SK-N-SH treated with all-trans-retinoic acid at 6 μM for 48 hours (cell line): ENCODE measurements around the gene PEX5L.
"Not testable (repeated sequence)": the region's sequence is repeated elsewhere in the genome, so short reads cannot be mapped to it uniquely, and the experiment has no call there.

Experiments
- ATAC-seq: fragments of 200-7000 bp; cut with Tn5 transposase; 3 replicates; pipeline ENCODE4 v1.9.1; 2020; ENCODE audit warnings: mild to moderate bottlenecking, moderate library complexity
- ARNTL ChIP-seq: fragments of 450-650 bp; formaldehyde crosslinking; IDR thresholded peaks from 2 replicates; pipeline ENCODE4 v1.5.0; 2020; ENCODE audit warnings: low read depth, mild to moderate bottlenecking, moderate library complexity, borderline replicate concordance
- BACH2 ChIP-seq: fragments of 250-450 bp; sonication (Bioruptor Pico); IDR thresholded peaks from 2 replicates; pipeline ENCODE4 v1.9.0; 2021; ENCODE audit warnings: mild to moderate bottlenecking, borderline replicate concordance
- GLIS3 ChIP-seq: fragments of 250-450 bp; sonication (Bioruptor Pico); IDR thresholded peaks from 2 replicates; pipeline ENCODE4 v1.5.0; 2020; ENCODE audit warnings: mild to moderate bottlenecking, moderate library complexity
- ISL1 ChIP-seq: fragments of 250-450 bp; sonication (Bioruptor Pico); IDR thresholded peaks from 2 replicates; pipeline ENCODE4 v2.1.2; 2022; ENCODE audit warnings: mild to moderate bottlenecking, moderate library complexity
- OSR1 ChIP-seq: fragments of 250-450 bp; sonication (Bioruptor Pico); IDR thresholded peaks from 2 replicates; pipeline ENCODE4 v1.8.0; 2022; ENCODE audit warnings: moderate library complexity, mild to moderate bottlenecking, inconsistent platforms
- RARB ChIP-seq: fragments of 250-450 bp; sonication (Bioruptor Pico); IDR thresholded peaks from 2 replicates; pipeline ENCODE4 v1.8.0; 2021; ENCODE audit warnings: mild to moderate bottlenecking, moderate library complexity
- SNAI2 ChIP-seq: fragments of 250-450 bp; sonication (Bioruptor Pico); IDR thresholded peaks from 2 replicates; pipeline ENCODE4 v1.5.0; 2020; ENCODE audit warnings: mild to moderate bottlenecking, moderate library complexity
- TCF4 ChIP-seq: fragments of 250-450 bp; sonication (Bioruptor Pico); IDR thresholded peaks from 2 replicates; pipeline ENCODE4 v1.8.0; 2021; ENCODE audit warnings: mild to moderate bottlenecking, moderate library complexity, borderline replicate concordance
- TOX ChIP-seq: fragments of 250-450 bp; sonication (Bioruptor Pico); IDR thresholded peaks from 2 replicates; pipeline ENCODE4 v1.8.0; 2021; ENCODE audit warnings: mild to moderate bottlenecking, moderate library complexity, borderline replicate concordance
- ZC3H10 ChIP-seq: fragments of 250-450 bp; sonication (Bioruptor Pico); IDR thresholded peaks from 2 replicates; pipeline ENCODE4 v1.5.1; 2021; ENCODE audit warnings: mild to moderate bottlenecking, moderate library complexity
- ZFP3 ChIP-seq: fragments of 250-450 bp; sonication (Bioruptor Pico); IDR thresholded peaks from 2 replicates; pipeline ENCODE4 v1.5.0; 2020; ENCODE audit warnings: mild to moderate bottlenecking, moderate library complexity
- ZFP30 ChIP-seq: fragments of 450-650 bp; formaldehyde crosslinking; IDR thresholded peaks from 2 replicates; pipeline ENCODE4 v1.5.0; 2022; ENCODE audit warnings: mild to moderate bottlenecking, moderate library complexity
- ZNF565 ChIP-seq: fragments of 450-650 bp; formaldehyde crosslinking; conservative IDR thresholded peaks from 2 replicates; pipeline ENCODE4 v1.5.0; 2020; ENCODE audit warnings: low read depth, mild to moderate bottlenecking, moderate library complexity
- ZNF70 ChIP-seq: fragments of 450-650 bp; formaldehyde crosslinking; IDR thresholded peaks from 2 replicates; pipeline ENCODE4 v1.5.0; 2020; ENCODE audit warnings: mild to moderate bottlenecking, moderate library complexity
- ZNF8 ChIP-seq: fragments of 450-650 bp; formaldehyde crosslinking; IDR thresholded peaks from 2 replicates; pipeline ENCODE4 v1.5.0; 2020; ENCODE audit warnings: mild to moderate bottlenecking, moderate library complexity
- TF ChIP-seq, protein P1 (sequence below): fragments of 250-450 bp; sonication (Bioruptor Pico); IDR thresholded peaks from 2 replicates; pipeline ENCODE4 v1.5.1; 2021; ENCODE audit warnings: mild to moderate bottlenecking, moderate library complexity
- TF ChIP-seq, protein P2 (sequence below): fragments of 250-450 bp; sonication (Bioruptor Pico); IDR thresholded peaks from 2 replicates; pipeline ENCODE4 v1.8.0; 2020; ENCODE audit warnings: mild to moderate bottlenecking, moderate library complexity, borderline replicate concordance
- TF ChIP-seq, protein P3 (sequence below): fragments of 250-450 bp; sonication (Bioruptor Pico); IDR thresholded peaks from 2 replicates; pipeline ENCODE4 v1.8.0; 2021; ENCODE audit warnings: low read depth, mild to moderate bottlenecking, moderate library complexity, borderline replicate concordance

Gene PEX5L

DNA sequence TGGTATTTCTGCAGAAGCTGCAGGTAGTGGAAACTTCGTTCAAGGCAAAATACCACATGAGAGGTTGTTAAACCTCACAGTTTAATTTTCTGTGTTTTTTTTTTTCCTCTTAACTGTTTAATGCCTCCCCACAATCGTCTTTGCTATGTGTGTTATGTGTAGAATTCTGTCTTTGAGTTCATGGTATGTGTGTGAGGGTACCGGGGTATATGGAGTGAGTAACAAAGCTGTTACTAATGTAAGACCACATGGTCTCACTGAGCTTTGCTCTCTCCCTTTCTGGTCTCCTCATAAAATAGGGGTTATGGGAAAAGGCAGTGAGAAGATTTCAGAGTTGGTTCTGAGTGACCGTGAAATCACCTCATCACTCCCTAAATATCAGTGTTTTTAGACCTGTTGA is 240.3 kb downstream of the PEX5L start:
- ATAC-seq: no peak
- TF ChIP-seq ZNF70 (CRISPR knock-in tag): no peak
- TF ChIP-seq GLIS3: no peak
- no peak for TF ChIP-seq ZFP30 (CRISPR knock-in tag)
- TF ChIP-seq, protein P1, sequence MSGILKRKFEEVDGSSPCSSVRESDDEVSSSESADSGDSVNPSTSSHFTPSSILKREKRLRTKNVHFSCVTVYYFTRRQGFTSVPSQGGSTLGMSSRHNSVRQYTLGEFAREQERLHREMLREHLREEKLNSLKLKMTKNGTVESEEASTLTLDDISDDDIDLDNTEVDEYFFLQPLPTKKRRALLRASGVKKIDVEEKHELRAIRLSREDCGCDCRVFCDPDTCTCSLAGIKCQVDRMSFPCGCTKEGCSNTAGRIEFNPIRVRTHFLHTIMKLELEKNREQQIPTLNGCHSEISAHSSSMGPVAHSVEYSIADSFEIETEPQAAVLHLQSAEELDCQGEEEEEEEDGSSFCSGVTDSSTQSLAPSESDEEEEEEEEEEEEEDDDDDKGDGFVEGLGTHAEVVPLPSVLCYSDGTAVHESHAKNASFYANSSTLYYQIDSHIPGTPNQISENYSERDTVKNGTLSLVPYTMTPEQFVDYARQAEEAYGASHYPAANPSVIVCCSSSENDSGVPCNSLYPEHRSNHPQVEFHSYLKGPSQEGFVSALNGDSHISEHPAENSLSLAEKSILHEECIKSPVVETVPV (CRISPR knock-in tag): no peak

DNA sequence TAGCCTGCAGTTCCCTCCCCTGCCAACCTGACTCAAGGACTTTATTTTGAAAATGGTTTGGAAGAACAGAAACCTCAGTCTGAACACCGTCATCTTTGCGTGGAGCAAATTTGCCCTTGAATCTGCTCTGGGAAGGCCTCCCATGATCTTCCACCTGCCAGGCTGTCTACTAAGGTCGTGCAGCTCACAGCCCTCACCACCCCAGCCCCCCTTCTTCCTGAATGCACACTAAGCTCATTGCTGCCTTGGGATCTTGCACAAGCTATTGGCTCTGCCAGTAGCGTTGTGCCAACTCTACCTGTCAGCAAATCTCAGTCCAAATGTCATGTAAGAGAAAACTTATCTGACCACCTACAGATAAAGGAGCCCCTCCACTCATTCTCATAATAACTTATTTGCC is 242.4 kb downstream of the PEX5L start:
- no peak for ATAC-seq
- TF ChIP-seq SNAI2 (CRISPR knock-in tag): no peak
- no peak for TF ChIP-seq ZFP3
- TF ChIP-seq, protein P2, sequence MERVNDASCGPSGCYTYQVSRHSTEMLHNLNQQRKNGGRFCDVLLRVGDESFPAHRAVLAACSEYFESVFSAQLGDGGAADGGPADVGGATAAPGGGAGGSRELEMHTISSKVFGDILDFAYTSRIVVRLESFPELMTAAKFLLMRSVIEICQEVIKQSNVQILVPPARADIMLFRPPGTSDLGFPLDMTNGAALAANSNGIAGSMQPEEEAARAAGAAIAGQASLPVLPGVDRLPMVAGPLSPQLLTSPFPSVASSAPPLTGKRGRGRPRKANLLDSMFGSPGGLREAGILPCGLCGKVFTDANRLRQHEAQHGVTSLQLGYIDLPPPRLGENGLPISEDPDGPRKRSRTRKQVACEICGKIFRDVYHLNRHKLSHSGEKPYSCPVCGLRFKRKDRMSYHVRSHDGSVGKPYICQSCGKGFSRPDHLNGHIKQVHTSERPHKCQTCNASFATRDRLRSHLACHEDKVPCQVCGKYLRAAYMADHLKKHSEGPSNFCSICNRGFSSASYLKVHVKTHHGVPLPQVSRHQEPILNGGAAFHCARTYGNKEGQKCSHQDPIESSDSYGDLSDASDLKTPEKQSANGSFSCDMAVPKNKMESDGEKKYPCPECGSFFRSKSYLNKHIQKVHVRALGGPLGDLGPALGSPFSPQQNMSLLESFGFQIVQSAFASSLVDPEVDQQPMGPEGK (CRISPR knock-in tag): no peak

DNA sequence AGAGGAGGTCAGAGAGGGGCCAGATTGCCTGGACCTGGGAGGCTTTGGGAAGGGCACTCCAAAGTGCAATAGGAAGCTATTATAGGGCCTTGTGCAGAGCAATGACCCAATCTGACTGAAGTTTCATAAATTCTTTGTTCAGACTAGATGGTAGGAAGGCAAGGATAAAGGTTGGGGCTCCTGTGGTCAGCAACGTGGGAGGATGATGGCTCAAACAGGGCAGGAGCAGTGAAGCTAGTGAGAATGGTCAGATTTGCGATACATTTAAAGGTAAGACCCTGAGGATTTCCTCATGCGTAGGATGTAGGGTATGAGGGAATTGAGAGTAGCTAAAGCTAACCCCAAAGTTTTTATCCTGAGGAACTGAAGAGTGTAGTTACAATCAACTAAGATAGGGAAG is 244.9 kb downstream of the PEX5L start:
- no peak for ATAC-seq
- TF ChIP-seq ISL1 (CRISPR knock-in tag) (no peak), ZC3H10 (CRISPR knock-in tag) (no peak), ZNF565 (CRISPR knock-in tag) (no peak), TCF4 (CRISPR knock-in tag) (no peak), ZFP30 (CRISPR knock-in tag) (no peak), SNAI2 (CRISPR knock-in tag) (no peak), ZNF8 (CRISPR knock-in tag) (no peak), ZNF70 (CRISPR knock-in tag) (no peak), GLIS3 (no peak), ZFP3 (no peak), OSR1 (CRISPR knock-in tag) (no peak), TOX (CRISPR knock-in tag) (no peak), ARNTL (CRISPR knock-in tag) (no peak), RARB (no peak), BACH2 (CRISPR knock-in tag) (no peak)
- TF ChIP-seq, protein P1 (CRISPR knock-in tag): no peak
- TF ChIP-seq, protein P2 (CRISPR knock-in tag): no peak
- TF ChIP-seq, protein P3, sequence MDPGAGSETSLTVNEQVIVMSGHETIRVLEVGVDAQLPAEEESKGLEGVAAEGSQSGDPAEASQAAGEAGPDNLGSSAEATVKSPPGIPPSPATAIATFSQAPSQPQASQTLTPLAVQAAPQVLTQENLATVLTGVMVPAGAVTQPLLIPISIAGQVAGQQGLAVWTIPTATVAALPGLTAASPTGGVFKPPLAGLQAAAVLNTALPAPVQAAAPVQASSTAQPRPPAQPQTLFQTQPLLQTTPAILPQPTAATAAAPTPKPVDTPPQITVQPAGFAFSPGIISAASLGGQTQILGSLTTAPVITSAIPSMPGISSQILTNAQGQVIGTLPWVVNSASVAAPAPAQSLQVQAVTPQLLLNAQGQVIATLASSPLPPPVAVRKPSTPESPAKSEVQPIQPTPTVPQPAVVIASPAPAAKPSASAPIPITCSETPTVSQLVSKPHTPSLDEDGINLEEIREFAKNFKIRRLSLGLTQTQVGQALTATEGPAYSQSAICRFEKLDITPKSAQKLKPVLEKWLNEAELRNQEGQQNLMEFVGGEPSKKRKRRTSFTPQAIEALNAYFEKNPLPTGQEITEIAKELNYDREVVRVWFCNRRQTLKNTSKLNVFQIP (CRISPR knock-in tag): no peak

DNA sequence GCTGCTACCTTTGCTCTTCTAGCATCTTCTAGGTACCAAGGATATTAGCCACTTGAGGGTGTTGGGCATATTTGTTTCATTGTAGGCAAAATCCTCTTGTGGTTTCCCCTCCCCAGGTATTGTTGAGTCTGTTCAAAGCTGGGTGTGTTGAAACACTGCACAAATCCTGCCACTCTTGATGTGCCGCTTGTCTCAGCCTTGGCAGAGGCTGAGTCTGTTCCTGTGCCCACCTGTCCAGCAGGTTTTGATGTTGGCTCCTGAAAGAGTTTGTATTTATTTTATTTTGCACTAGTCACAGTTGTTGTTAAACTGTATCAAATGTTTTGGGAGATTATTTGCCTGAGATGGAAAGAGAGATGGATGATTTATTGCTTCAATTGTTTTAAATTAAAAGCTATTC is 247.7 kb downstream of the PEX5L start:
- no peak for TF ChIP-seq ISL1 (CRISPR knock-in tag)
- TF ChIP-seq ZFP3: no peak
- TF ChIP-seq GLIS3: no peak
- no peak for TF ChIP-seq ZC3H10 (CRISPR knock-in tag)
- TF ChIP-seq, protein P2 (CRISPR knock-in tag): no peak
- no peak for TF ChIP-seq ZNF70 (CRISPR knock-in tag)
- no peak for TF ChIP-seq ZNF565 (CRISPR knock-in tag)
- no peak for ATAC-seq

DNA sequence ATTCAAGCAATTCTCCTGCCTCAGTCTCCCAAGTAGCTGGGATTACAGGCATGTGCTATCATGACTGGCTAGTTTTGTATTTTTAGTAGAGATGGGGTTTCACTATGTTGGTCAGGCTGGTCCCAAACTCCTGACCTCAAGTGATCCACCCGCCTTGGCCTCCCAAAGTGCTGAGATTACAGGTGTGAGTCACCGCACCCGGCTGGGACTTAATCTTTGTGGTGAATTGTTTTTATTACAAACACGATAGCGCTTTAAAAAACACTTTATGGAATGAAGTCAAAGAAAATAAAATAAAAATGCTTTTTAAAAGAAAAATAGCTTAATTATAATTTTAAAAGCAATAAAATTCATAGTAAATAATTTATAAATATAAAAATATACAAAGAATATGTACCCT is 253.9 kb downstream of the PEX5L start:
- not testable (repeated sequence) for ATAC-seq
